SKM-1 treated with dmso at 0.1 percent for 144 hours (cell line): Measurements from ENCODE around the gene TEF.

Source experiments
- DNase-seq: peaks from one replicate; lab custom pipeline; 2025; ENCODE audit not compliant: unreplicated experiment; lab: John Stamatoyannopoulos, UW

The TEF gene, protein sequence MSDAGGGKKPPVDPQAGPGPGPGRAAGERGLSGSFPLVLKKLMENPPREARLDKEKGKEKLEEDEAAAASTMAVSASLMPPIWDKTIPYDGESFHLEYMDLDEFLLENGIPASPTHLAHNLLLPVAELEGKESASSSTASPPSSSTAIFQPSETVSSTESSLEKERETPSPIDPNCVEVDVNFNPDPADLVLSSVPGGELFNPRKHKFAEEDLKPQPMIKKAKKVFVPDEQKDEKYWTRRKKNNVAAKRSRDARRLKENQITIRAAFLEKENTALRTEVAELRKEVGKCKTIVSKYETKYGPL

DNA sequence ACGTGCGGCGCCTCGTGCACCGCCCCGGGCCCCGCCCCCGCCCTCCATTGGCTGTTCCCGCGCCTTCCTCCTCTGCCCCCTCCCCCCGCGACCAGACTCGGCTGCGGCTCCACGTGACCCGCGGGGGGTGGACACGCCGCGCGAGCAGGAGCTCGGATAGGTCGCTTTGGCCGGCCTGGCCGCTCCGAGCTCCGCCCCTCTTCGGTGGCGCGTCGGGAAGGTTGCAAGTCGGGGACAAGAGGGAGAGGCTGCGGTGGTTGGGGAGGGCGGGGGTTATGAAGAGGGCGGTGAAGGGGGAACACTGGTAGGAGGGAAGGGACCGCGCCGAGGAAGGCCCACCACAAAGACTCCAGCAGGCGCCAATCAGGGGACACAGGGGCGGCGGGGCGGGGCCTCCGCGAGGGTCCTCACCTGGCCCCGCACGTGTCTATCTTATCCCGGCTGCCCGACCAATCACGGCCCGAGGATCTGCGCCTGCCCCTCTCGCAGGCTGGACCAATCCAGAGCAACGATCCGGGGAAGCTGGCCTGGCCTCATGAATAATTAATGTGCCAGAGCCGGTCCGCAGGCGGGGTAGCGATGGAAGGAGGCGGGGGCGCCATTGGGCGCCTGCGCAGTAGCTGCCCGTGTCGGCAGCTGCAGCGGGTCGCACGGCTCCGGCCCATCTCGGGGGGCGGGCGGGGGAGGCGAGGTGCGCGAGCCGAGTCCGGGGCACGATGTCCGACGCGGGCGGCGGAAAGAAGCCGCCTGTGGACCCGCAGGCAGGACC, at the start of gene TEF:
TEF (plus strand) TSS at position 614 of the 769 bp plus-strand sequence; CDS start at position 717, 103 bp downstream.
- DNase-seq = peak; percentile 98

DNA sequence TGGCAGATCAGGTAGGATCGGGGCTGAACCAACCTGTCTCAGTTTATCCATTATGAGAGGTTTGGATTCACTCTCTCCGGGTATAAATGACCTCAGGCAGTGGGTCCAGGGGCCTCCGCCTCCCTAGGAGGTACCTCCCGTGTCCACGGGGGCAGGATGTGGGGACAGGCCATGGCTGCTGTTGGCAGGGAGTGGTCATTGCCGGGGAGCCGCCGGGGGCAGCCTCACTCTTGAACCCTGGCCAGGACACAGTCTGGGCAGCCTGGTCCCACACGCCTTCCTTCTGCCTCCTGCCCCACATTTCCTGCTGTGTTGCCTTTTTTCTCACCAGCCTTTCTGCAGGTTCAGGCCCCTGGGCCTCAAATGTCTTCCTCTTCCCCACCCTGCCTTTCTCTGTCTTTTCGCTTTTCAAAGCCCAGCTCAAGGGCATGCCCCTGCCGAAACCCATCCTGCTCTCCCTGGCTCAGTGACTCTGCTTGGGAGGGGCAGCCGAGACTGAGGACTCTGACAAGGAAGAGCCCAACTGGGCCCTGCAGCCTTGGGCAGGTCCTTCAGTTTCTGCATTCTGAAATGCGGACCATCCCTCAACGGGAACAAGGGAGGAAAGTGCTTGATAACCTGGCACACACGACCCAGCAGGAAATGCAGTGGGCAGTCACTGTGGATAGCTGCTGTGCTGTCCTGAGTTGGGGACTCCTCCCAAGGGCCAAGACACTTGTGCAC, 49.4 kb upstream of the TEF start:
- DNase-seq = no peak

DNA sequence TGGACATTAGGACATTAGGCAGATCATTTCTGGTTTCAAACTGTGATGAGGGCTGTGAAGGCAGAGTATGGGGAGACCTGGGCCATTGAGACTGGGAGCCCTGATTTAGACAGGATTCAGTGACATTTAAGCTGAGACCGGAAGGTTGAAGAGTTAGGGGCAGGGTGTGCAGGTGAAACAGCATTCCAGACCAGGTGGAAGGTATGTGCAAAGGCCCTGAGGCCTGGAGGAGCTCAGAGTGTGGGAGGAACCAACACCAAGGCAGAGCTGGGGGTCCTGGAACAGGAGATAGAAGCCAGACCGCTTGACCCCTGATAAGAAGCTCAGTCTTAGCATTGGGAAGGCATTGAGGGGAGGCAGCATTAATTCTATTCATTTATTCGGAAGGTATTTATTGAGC, 47.9 kb upstream of the TEF start:
- DNase-seq = no peak

- DNase-seq = no peak
Measured at GRCh38 chr22:41334215-41334614, 47.5 kb upstream of the TEF start.

DNA sequence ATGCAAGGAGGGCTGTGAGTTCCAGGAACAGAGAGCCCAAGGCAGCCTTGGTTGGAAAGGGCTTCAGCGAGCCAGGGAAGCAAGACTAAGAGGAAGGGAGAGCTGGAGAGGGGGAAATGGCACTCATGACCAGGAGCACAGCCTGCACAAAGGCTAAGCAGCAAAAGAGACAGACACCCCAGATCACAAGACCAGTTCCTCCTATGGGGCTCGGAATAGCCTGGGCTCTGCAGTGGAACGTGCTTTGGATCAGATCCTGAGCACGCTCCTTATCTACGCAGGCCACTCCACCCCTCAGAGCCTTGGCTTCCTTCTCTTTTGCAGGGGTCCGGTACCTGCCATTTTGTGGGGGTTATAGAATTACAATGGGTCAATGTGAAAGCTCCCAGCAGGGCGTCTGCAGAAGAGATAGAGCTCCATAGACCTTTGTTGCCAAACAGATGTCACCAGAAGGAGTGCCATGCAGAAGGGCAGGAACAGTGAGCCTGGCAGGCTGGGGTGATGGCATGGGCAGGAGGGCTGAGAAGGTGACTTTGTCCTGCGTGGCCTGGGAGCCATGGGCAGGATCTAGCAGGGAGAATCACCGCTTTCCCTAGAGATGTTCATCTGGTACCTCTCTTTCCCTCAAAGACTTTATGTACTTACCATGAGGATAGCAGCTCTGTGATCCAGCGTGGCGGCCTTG, 46.6 kb upstream of the TEF start:
- no peak for DNase-seq

DNA sequence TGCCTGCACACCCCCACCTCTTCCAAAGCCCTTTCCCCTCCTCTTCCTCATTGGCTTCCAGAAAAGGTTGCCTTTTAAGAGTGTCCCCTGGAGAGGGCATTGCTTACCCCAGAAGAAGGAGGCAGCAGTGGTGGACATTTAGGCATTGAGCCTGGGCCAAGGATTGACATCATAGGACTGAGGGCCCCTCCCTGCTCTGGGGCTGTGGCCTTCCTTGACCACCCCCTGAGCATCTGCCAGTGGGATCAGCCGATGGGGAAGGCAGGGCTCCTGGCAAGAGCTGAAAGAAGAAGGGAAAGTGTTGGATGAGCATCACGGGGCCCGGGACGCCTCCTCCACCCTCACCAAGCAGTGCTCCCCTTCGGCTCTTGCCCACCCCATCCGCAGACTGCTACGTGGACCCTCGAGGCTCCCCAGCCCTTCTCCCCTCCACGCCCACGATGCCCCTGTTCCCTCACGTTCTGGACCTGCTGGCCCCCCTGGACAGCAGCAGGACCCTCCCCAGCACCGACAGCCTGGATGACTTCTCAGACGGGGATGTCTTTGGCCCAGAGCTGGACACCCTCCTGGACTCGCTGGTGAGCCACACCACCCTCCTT, 43.0 kb upstream of the TEF start:
- no peak for DNase-seq

DNA sequence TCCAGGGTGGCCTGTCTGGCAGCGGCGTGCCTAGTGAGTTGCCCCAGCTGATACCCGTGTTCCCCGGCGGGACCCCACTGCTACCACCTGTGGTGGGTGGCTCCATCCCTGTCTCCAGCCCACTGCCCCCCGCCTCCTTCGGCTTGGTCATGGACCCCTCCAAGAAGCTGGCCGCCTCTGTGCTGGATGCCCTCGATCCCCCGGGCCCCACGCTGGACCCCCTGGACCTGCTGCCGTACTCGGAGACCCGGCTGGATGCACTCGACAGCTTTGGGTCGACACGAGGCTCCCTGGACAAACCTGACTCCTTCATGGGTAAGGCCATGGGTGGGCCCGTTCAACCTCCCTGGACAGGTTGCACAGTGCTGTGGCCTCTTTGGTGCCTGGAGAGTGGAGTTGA, 41.9 kb upstream of the TEF start:
- no peak for DNase-seq

GRCh38 chr22:41340357-41340756, 41.4 kb upstream of the TEF start:
- DNase-seq = no peak

GRCh38 chr22:41341012-41341411, 40.7 kb upstream of the TEF start:
- DNase-seq = no peak

DNA sequence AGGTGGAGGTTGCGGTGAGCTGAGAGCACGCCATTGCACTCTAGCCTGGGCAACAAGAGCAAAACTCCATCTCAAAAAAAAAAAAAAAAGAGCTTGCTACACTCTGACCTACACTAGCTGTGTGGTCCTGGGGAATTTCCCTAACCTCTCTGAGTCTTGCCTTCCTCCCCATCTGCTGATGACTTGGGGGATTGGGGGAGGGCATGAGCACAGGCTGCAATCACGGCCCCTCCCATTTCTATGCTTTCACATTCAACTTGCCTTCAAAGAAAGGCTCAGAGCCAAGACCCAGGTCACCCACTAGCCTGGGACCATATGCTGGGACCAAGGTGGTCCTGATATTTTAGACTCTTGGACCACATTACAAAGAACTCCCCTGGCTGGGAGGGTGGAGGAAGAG, 39.8 kb upstream of the TEF start:
- DNase-seq = no peak

GRCh38 chr22:41343300-41343699, 38.4 kb upstream of the TEF start:
- DNase-seq = no peak

DNA sequence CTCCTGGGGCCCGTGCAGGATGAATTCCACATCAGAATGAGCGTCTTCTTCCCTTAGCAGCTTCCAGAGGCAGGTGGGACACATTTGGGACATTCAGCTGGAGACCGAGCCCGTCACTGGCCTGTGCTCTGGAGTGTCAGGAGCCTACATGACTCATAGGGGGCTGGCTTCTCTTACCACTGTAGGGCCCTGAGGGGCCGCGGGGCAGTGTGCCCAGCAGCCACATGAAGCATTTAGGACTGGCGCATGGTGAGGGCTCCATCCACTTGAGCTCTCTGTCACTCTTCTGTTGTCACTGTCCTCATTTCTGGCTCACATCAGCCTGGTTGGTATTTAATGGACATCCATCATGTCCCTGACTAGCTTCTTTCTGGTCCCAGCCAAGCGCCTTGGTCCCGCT, 38.0 kb upstream of the TEF start:
- no peak for DNase-seq

DNA sequence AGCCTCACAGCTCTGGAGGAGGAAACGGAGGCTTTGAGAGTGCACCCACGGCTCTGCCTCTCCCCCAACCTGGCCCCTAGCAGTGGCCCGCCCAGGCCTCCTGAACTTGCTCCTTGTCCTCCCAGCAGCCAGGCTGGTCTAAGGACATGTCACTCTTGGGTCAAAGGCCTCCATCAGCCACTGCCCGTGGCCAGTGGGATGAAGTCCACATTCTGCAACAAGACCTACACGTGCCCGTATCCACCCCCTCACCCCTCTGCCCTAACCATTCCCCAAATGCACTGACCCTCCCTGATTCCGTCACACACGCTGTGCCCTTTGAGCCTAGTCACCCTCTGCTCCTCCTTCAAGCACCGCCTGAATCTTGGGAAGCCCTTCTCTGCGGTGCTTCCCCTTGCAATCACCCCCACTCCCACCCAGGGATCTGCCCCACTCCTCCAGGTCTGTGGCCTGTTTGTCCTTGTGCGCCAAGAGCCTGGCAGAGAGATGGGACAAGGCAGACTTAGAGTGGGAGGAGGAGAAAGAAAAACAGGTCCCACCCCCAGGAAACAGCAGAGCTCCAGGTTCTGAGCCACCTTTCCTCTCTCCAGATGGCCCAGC, 37.5 kb upstream of the TEF start:
- no peak for DNase-seq

- DNase-seq = no peak
Measured at GRCh38 chr22:41345807-41346335, 35.9 kb upstream of the TEF start.

GRCh38 chr22:41347066-41347859, 34.5 kb upstream of the TEF start:
- DNase-seq = no peak

- no peak for DNase-seq
Measured at GRCh38 chr22:41348964-41349484, 32.7 kb upstream of the TEF start.

- no peak for DNase-seq
Measured at GRCh38 chr22:41350087-41350486, 31.7 kb upstream of the TEF start.

DNA sequence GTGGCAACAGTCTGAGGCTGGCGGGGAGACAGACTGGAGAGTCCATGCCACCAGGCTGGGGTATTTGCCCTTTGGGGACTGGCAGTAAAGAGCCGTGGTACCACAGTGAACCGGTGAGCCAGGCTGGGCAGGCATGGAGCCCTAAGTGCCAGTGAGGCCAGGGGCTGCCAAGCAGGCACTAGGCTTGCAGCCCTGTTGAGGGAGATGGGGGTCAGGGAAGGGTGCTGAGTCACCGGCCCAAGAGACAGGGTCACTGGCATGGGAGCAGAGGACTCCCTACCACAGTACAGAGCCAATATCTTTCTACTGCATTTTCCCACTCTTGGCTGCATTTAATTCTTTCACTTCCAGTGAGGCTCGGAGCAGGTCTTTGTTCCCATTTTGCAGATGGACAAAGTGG, 30.7 kb upstream of the TEF start:
- DNase-seq = no peak

DNA sequence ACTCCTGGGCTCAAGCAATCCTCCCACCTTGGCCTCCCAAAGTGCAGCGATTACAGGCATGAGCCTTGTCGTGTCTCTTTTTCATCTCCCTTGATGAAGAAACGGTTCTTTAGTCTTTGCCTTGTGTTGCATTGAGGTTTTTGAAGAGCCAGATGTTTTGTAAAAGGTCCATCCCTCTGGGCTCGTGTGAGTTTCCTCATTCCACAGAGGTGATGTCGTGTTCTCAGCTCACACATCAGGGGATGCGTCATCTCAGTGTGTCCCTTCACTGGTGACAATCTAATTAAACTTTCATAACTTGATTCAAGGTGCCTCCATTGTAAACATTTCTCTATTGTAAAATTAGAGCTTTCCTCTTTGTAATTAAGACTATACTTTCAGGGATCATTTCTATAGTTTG, 29.7 kb upstream of the TEF start:
- DNase-seq = no peak
